Type B pancreatic cell (in vitro differentiated cells): ENCODE measurements around the gene DBNDD2. TPM values are rescaled to one million over a fixed set of nuclear protein-coding genes. Genes with fewer than 3 reads are reported as not detected.

Experiments used
- DNase-seq: peaks from one replicate; pipeline ENCODE4 v3.0.0; 2021; ENCODE audit warnings: mixed read lengths; ENCODE audit not compliant: unreplicated experiment; ENCODE audit errors: extremely low spot score
- H3K27ac Mint-ChIP-seq: 2 replicates; pipeline ENCODE4 v1.8.0; 2021; ENCODE audit warnings: mild to moderate bottlenecking, mixed read lengths
- H3K27me3 Mint-ChIP-seq: 2 replicates; pipeline ENCODE4 v1.8.0; 2021; ENCODE audit warnings: mixed read lengths
- H3K36me3 Mint-ChIP-seq: 2 replicates; pipeline ENCODE4 v1.8.0; 2021; ENCODE audit warnings: mixed read lengths
- H3K4me1 Mint-ChIP-seq: one replicate; pipeline ENCODE4 v1.8.0; 2021; ENCODE audit warnings: mixed read lengths; ENCODE audit not compliant: unreplicated experiment
- H3K4me3 Mint-ChIP-seq: 2 replicates; pipeline ENCODE4 v1.8.0; 2021; ENCODE audit warnings: mild to moderate bottlenecking, mixed read lengths
- H3K9me3 Mint-ChIP-seq: 2 replicates; pipeline ENCODE4 v1.8.0; 2021; ENCODE audit warnings: mixed read lengths
- total RNA-seq: library from RNA; stranded (reverse); gene quantifications from 2 replicates; pipeline ENCODE4 v1.2.1, GENCODE V29; 2021; ENCODE audit warnings: low replicate concordance
- TF ChIP-seq, protein P1 (sequence below): fragments of 200-600 bp; sonication (generic); conservative IDR thresholded peaks from 2 replicates; pipeline ENCODE4 v1.5.0; 2021; ENCODE audit warnings: antibody characterized with exemption, mild to moderate bottlenecking

The DBNDD2 gene
- total RNA-seq, 1 donor from 2014 or later, result 12.8 TPM

GRCh38 chr20:45400346-45401031 lies 7.6 kb upstream of the DBNDD2 start:
- TF ChIP-seq, protein P1, sequence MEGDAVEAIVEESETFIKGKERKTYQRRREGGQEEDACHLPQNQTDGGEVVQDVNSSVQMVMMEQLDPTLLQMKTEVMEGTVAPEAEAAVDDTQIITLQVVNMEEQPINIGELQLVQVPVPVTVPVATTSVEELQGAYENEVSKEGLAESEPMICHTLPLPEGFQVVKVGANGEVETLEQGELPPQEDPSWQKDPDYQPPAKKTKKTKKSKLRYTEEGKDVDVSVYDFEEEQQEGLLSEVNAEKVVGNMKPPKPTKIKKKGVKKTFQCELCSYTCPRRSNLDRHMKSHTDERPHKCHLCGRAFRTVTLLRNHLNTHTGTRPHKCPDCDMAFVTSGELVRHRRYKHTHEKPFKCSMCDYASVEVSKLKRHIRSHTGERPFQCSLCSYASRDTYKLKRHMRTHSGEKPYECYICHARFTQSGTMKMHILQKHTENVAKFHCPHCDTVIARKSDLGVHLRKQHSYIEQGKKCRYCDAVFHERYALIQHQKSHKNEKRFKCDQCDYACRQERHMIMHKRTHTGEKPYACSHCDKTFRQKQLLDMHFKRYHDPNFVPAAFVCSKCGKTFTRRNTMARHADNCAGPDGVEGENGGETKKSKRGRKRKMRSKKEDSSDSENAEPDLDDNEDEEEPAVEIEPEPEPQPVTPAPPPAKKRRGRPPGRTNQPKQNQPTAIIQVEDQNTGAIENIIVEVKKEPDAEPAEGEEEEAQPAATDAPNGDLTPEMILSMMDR, result no peak
- Mint-ChIP-seq H3K27ac (no peak overlapping the region), H3K27me3 (peaks cover 24% of the 10 kb centered on the region), H3K9me3 (peaks cover 5% of the 10 kb centered on the region), H3K4me1 (peaks cover 4% of the 10 kb centered on the region), H3K4me3 (no peak overlapping the region), H3K36me3 (peaks cover 7% of the 10 kb centered on the region)
- DNase-seq, result no peak

DNA sequence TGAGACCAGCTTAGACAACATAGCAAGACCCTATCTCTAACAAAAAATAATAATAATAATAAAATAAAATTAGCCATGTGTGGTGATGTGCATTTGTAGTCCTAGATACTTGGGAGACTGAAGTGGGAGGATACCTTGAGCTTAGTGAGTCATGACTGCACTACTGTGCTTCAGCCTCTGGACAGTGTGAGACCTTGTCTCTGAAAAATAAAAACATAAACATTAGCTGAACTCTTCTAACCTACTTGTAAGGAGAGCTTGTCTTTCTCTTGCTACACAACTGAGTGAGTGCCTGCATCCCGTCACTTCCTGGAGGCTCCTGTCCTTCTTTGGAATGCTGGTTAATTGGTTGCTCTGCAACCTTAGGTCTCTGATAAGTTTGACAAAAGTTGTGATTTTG lies 5.1 kb upstream of the DBNDD2 start:
- Mint-ChIP-seq H3K27ac (no peak overlapping the region), H3K27me3 (peaks cover 35% of the 10 kb centered on the region), H3K36me3 (peaks cover 10% of the 10 kb centered on the region), H3K4me1 (peaks cover 13% of the 10 kb centered on the region), H3K4me3 (no peak overlapping the region), H3K9me3 (peaks cover 5% of the 10 kb centered on the region)
- TF ChIP-seq, protein P1, result no peak
- no peak for DNase-seq

DNA sequence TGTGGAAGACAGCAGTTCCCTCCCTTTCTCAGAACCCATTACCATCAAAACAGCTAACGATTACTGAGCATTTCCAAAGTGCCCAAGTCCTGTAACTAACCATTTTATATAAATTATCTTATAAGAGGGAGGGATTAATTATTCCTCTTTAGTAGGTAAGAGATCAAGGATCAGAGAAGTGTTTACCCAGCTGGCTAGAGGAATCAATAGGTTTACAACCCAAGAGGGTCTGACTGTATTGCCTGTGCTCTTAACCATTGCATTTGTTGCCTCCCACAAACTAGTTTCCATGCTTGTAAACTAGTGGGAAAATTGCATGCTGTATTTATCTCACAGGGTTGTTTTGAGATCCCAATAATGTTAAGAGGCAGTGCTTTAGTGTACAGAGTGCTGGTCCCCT lies 3.7 kb upstream of the DBNDD2 start:
- Mint-ChIP-seq H3K9me3 (peaks cover 5% of the 10 kb centered on the region), H3K4me1 (peaks cover 13% of the 10 kb centered on the region), H3K27me3 (peaks cover 40% of the 10 kb centered on the region), H3K4me3 (peak overlapping the region; percentile 83), H3K36me3 (peaks cover 10% of the 10 kb centered on the region), H3K27ac (peak overlapping the region; percentile 37)
- DNase-seq, result no peak
- TF ChIP-seq, protein P1, result no peak

GRCh38 chr20:45405571-45406259 lies 2.4 kb upstream of the DBNDD2 start:
- TF ChIP-seq, protein P1, result no peak
- Mint-ChIP-seq H3K27ac (no peak overlapping the region), H3K36me3 (peaks cover 6% of the 10 kb centered on the region), H3K27me3 (peaks cover 40% of the 10 kb centered on the region), H3K4me1 (peaks cover 13% of the 10 kb centered on the region), H3K4me3 (peak overlapping the region; percentile 81), H3K9me3 (no peaks in the 10 kb centered on the region)
- no peak for DNase-seq

DNA sequence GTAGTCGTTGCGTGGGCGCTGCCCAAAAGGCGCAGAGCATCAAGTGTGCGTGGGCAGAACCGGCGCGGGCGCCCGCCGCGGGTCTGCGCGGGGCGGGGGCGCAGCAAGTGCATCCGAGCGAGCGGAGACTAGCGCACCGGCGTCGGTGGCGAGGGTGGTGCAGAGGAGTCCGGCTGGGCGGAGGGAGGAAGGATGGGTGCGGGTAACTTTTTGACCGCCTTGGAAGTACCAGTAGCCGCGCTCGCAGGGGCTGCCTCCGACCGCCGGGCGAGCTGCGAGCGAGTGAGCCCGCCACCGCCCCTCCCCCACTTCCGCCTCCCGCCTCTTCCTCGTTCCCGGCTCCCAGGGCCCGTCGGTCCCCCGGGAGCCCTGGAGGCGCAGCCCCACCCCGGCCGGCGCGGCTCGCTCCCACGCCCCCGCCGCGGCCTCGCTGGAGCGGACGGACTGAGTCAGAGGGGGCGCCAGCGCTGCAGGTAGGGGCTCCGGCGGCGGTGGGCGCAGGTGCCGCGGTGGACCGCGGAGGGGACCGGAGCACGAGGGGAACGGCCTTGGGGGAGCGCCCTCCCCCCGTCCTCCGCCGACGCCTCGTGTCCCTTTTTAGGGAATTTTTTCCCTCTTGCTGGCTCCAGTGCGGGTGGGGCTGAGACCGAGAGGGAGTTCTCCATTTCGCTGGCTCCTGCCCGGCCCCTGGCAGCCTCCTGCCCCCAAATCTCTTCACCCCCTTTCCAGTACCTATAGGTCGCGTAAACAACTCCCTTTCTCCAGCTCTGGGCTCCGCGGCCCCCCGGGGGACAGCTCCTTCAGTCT lies 1.6 kb upstream of the DBNDD2 start:
- Mint-ChIP-seq H3K27me3 (peaks cover 40% of the 10 kb centered on the region), H3K4me3 (peak overlapping the region; percentile 89), H3K27ac (no peak overlapping the region), H3K9me3 (no peaks in the 10 kb centered on the region), H3K36me3 (peaks cover 6% of the 10 kb centered on the region), H3K4me1 (peaks cover 13% of the 10 kb centered on the region)
- TF ChIP-seq, protein P1, result no peak
- DNase-seq, result no peak
